HG03442 (cell line): ENCODE measurements around the gene RIC8A.
"Not testable (repeated sequence)": the region's sequence is repeated elsewhere in the genome, so short reads cannot be mapped to it uniquely, and the experiment has no call there.

ENCODE experiments used
- ATAC-seq: cut with Tn5 transposase; IDR thresholded peaks from one replicate; pipeline ENCODE4 v1.9.1; 2021; ENCODE audit warnings: mild to moderate bottlenecking, moderate library complexity; ENCODE audit not compliant: unreplicated experiment

RIC8A gene

DNA sequence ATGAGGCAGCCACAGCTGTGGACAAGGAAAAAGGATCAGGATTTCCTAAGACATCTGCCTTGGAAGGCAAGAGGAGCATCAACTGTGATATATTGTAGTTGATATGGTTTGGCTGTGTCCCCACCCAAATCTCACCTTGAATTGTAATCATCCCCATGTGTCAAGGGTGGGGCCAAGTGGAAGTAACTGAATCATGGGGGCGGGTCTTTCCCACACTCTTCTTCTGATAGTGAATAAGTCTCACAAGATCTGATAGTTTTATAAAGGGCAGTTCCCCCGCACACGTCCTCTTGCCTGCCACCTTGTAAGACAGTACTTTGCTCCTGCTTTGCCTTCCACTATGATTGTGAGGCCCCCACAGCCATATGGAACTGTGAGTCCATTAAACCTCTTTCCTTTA is 10.2 kb downstream of the RIC8A start:
- ATAC-seq = no peak

DNA sequence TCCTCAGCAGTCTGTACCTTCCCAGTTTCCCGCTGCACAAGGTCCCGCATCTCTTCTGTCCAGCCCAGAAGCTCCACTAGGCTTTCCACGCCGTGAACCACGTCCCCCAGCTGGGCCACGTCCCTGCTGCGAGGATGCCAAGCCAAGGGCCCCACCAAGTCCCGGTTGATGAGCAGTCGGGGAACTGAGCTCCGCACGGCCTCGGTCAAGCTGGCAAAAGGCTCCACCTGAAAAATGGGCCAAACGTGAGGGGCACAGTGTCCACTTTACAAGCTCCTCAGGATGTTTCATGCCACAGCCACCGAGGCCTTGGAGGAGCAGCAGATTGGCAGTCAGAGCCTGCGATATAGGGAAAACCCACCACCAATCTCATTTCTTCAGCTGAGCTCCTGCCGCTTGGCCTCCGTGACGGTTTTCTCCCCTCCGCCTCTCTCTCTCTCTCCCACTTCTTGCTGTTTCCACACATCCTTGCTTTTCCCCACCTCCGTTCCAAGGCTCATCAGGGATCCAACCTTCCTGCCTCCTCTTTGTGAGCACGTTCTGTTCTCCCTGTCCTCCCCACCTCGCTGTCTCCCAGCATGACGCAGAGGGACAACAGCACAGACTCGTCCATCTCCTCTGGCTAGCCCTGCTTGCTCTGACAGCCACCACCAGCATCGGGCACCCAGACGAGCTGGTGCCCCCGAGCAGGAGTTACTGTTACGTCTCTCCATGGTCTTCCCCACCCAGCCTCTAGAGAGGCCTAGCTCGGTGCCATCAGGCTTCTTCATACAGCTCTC is 11.5 kb downstream of the RIC8A start:
- ATAC-seq = no peak

DNA sequence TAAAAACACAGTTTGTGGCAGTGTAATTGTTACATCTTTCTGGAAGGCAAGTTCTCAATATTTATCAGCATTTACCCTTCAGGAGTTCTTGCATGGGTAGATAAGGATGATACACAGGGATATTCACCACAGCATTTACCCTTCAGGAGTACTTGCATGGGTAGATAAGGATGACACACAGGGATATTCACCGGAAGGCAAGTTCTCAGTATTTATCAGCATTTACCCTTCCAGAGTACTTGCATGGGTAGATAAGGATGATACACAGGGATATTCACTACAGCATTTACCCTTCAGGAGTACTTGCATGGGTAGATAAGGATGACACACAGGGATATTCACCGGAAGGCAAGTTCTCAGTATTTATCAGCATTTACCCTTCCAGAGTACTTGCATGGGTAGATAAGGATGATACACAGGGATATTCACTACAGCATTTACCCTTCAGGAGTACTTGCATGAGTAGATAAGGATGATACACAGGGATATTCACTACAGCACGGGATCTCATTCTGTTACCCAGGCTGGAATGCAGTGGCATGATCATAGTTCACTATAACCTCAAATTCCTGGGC is 13.2 kb downstream of the RIC8A start:
- not testable (repeated sequence) for ATAC-seq

DNA sequence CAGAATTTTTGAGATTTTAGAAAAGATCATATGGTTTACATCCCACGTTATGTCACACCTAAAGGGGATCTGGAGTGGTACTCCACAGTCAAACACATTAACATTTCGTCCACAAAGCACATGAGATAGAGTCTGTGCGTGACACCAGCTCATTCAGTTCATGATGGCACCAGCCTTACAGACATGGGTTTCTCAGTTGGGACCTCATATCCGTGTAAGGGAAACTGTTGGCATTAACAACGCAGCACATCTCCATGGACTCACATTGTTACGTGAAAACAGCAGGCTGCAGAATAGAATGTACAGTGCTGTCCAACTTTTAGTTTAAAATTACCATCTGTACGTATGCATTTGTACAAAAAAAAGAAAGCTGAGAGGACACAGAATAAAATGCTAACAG is 14.0 kb downstream of the RIC8A start:
- ATAC-seq = no peak

DNA sequence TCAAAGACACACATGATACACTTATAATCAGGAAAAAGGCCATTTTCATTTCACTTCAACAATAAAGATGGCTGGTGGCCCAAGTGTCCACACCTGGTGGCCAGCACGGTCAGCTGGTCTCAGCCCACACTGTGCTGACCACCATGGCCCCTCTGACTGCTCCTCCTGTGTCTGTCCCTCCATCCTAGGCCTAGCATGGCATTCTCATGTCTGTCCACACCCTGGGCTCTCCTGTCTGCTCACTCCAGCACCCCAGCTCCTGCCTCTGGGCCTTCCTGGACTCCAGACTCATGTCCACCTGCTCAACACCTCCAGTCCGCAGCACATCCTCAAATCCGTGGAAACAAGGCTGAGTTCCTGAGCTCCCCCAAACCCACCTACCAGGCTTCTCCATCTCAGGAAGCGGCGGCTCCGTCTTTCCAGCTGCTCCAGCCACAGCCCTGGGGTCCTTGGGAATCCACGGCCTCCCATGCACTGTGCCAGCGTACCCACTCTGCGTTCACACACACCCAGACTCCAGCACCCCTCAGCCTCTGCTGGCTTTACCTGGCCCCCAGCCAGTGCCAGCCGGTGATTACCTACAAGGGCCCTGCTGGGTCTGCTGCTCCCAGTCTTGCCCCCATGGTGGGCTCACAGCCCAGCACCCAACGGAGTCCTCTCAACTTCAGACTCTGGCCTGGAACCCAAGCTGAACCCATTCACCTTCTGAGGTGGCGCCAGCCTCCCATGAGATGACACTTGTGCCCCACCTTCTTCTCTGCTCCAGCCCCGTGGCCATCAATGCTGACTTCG is 14.7 kb downstream of the RIC8A start:
- no peak for ATAC-seq

DNA sequence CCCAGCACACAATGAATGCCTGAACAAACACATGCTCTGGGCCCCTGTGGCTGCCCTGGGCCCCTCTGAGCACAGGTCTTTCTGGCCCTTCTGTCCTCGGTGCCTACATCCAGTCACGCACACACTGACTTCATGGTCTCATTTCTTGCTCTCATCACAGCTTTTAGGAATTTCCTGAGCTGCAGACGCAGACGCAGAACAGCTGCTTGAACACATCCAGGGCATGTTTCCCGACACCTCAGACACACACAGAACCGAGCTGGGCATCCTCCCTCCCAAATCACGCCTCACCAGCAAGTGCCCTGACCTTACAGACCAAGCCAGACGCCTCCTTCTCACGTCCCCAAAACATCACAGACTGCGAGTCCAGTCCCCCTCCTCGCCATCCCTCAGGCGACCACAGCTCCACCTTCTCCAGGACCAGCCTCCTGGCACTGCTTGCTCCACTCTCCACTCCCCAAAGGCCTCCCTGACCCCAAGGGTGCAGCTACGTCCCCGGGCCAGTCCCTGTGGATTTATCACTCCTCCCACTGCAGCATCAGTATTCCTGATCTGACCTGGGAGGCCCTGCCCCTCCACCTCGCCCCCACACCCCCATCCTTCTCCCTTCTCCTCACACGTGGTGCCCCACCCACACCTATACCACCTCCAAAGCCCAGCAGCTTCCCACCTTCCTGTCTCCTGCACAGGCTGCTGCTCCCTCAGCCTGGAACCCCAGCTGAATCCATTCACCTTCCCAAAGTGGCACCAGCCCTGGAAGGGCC is 15.7 kb downstream of the RIC8A start:
- ATAC-seq = no peak

DNA sequence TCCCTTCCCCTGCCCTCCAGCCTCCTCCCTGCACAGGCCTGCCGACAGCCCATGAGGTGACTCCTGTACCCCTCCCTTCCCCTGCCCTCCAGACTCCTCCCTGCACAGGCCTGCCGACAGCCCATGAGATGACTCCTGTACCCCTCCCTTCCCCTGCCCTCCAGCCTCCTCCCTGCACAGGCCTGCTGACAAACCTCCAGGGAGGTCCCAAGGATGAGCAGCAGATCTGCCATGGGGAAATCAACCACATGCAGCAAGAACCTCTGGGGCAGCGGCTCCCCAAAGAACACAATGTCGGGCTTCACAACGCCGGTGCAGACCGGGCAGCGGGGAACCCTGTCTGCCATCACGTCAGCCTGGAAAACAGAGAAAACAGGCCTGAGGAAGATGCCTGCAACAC is 16.4 kb downstream of the RIC8A start:
- ATAC-seq = no peak

DNA sequence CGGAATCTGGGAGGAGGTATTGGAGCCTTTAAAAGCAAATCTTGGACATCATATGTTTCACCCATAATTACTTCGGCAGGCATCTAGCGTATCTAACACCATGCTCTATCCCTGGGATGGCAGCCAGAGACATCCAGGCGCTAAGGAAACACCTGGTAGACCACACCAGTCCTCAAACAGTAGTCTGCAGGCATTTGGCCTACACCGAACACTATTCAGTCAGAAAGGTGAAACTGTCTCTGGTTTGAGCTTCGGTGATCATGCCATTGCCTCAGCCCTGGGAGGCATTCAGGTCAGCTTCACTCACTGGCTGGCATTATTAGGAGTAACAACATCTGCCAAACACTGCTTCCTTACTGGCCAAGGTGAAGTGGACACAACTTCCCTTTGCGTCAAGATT is 16.9 kb downstream of the RIC8A start:
- ATAC-seq = no peak

DNA sequence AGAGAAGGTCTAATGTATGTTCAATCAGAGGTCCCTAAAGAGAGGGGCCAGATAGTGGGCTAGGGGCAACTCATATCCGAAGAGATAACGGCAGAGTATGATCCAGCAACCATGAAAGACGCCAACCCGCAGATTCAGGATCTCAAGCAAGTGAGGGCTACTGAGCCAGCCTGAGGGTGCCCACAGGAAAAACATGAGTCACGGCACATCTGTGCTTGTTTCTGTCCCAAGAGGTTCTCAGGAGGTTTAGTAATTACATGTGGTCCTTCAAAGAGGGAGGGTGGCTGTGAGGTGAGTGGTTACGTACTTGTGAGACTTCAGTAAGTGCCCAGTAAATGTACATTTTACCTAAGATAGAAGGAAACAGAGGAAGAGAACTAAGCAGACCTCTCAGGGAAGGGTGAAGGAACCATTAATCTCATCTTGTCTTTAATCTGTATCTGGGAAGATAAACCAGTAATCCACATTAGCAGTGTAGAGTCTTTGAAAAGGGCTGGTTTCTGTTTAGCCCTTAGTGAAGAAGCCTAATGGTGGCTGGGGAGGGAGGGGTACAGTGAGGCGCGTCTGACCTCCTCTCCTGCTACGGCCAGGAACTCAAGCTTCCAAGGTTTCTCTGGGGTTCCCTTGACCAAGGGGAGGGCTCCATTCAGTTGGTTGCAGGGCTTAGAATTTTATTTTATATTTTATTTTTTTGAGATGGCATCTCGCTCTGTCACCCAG is 18.4 kb downstream of the RIC8A start:
- peak; percentile 55 for ATAC-seq

DNA sequence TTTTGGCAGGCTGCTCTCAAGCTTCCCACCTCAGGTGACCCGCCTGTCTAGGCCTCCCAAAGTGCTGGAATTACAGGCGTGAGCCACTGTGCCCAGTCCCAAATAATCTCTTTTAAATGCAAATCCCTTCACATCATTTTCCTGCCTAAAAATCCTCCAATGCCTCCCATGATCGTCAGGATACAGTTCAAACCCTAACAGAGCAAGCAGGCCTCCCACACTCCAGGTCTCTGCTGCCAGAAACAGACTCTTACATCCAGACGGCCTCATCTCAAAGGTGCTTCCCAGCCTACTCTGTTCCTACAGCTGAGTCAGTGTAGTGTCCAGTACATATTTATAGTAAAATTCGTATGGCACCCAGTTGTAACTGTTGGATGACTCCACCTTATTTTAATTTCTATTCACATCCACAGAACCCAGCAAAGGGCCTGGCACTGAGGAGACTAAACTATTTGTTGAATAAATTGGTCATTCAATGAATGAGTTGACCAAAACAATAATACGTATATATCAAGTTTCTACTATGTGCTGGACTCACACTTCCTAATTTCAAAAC is 20.4 kb downstream of the RIC8A start:
- no peak for ATAC-seq

DNA sequence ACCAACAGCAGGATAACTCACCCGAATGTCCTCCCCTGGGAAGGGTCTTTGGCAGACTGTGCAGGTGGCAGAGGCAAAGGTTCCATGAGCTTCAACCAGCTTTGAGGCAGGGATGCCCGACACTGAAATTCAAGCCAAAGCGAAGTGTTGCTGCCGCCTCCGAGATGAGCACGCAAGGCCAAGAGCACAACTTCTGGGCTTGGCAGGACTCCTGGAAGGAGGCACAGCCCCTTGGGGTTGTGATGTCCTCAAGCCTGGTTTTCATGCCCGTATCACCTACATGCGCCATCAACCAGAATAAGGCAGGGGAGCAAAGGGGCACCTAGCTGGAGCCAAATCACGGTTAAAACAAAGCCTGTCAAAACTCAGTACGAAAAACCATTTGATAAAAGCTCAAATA is 22.9 kb downstream of the RIC8A start:
- ATAC-seq = no peak

DNA sequence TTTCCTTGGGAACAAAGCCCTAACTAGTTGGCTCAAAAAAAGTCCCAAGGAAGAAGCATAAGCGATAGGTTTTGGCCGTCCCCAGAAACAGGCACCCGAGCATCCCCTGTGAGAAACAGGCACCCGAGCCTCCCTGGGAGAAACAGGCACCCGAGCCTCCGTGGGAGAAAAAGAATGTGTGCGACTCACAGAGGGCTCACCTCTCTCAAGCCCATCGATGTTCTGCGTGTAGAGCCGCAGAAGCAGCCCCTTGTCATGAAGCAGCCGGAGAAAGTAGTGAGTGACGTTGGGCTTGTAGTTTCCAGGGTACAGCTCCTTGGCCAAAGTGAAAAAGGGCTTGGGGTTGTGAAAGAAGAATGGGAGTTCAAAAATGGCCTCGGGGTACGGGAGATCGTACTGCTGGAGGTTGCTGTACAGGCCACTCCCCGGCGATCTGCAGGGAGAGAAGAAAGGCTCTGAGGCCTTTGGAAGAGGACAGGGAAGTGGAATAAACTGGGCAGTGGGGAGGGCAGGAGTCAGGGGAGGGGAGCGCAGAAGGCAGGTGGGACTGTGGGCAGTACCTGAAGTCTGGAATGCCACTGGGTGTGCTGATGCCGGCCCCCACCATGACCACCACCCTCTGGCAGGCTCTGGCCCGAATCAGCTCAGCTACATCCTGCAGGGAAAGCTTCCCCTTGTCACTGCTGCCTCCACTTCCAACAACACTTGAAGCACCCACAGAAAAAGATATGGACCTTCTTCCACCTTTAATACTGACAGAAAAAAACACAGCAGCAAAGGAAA is 25.5 kb downstream of the RIC8A start:
- no peak for ATAC-seq

DNA sequence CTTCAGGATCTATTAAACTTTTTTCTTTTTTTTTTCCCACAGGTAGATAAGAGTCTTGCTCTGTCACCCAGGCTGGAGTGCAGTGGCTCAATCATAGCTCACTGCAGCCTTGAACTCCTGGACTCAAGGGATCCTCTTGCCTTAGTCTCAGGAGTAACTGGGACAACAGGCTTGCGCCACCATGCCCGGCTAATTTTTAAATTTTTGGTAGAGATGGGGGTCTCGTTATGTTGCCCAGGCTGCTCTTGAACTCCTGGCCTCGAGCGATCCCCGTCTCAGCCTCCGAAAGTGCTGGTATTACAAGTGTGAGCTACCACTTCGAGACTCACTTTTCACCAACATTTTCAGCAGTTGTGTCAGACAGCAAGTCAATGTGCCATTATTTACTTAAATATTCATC is 27.7 kb downstream of the RIC8A start:
- ATAC-seq = no peak

DNA sequence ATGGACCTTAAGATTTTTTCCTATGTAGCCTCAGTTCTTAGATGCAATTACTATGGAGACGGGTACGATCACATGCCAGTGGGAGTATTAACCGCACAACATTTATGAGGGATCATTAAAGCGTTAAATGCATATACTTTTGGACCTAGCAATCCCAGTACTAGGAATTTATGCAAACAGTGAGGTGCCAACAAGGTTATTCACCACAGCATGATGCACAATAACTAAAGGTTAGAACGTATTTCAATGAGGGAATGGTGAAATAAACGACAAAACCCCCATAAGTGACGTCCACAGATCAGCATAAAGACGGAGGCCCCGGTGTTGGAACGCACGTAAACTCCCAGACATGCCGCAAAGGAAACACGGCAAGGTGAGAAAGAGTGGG is 28.1 kb downstream of the RIC8A start:
- peak; percentile 3 for ATAC-seq

DNA sequence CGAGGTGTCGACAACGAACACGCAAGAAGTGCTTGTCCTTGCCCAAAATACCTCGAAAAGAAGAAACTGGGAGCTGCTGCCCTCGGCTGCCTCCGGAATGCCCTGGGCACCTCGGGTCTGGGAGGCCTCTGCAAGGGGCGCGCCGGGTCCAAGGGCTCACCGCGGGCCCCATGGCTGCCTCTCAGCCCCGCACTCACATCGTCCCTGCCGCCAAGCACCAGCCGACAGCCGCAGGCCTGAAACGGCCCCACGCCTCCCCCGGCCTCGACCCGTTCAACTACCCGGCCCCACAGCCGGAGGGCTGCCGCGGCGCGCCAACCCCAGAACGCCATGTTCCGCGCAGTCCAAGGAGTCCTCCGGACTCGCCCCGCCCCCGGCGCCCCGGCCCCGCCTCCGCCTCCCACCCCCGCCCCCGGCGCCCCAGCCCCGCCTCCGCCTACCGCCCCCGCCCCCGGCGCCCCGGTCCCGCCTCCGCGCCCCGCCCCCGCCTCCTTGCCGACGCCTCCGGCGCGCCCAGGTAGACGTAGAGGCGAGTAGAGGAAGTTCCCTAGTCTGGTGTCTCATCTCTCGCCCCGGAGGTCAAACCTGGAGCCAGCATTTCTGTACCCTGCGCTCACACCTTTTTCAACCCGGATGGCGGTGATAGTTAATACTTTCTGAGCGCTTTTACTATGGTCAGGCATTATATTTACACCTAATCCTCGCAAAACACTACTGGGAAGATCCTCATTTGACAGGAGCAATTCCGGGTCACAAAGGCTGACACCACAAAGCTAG is 28.7 kb downstream of the RIC8A start, which contains the start of gene SIRT3:
Gene SIRT3 (minus strand): TSS at position 346 of the 777 bp plus-strand sequence. CDS start 14 bp downstream, at position 332.
- ATAC-seq = peak; percentile 63

DNA sequence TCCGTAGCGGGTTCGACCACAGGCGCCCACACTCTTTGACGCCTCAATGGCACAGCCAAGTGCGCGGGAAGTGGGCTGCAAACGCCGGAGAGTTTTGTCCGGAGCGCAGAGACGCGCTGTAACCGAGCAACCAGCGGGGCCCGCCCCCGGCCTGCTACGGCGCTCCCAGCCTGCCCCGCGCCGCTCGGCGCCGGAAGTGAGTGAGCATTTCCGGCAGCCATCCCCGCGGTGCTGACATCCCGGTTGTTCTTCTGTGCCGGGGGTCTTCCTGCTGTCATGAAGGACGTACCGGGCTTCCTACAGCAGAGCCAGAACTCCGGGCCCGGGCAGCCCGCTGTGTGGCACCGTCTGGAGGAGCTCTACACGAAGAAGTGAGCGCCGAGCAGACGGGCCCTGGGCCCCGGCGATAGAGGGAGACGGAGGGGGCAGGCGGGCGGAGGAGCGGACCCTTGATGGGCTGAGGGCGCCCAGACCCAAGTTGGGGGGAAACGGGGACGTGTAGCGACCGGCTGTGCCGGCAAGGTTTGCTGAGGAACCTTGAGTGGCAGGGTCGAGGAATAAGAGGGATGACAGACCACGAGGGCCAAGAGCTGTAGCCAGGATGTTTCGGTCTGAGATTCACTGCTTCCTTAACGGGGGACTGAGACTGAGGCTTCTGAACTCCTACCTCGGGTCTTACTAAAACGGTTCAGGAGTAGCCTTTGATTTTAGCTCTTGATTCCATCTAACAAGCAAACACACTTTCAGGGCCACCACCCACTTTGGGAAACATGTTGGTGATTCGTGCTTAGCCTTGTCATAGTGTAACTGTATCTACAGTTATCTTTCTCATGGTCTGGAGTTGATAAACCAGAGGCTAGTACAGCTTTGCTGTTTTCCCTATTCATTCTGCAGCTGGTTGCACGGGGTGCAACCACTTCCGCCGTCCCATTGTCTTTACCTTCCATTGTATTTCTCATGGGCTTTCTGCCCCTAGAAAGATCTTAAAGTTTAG is 29.6 kb downstream of the RIC8A start, which contains the start of gene PSMD13:
Gene PSMD13 (plus strand): TSS at position 203 of the 994 bp plus-strand sequence. CDS start 74 bp downstream, at position 277.
- ATAC-seq = peak; percentile 66

DNA sequence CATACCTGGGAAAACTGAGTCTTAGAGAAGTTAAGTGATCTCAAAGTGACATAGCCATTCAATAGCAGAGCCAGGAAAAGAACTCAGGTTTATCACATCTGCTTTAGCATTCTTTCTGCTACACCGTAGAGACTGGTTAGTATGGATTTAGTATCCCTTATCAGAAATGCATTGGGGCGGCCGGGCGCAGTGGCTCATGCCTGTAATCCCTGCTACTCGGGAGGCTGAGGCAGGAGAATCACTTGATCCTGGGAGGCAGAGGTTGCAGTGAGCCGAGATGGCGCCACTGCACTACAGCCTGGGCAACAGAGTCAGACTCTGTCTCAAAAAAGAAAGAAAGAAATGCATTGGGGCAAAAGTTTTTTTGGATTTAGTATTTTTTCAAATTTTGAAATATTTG is 30.8 kb downstream of the RIC8A start:
- not testable (repeated sequence) for ATAC-seq
